Effector CD4-positive, alpha-beta T cell (primary cell): ENCODE measurements around the gene FAM107B.
"Not testable (repeated sequence)": the region's sequence is repeated elsewhere in the genome, so short reads cannot be mapped to it uniquely, and the experiment has no call there.

Experiments used
- DNase-seq: peaks from one replicate; pipeline ENCODE4 v3.0.0-alpha.2; 2020

The FAM107B gene

DNA sequence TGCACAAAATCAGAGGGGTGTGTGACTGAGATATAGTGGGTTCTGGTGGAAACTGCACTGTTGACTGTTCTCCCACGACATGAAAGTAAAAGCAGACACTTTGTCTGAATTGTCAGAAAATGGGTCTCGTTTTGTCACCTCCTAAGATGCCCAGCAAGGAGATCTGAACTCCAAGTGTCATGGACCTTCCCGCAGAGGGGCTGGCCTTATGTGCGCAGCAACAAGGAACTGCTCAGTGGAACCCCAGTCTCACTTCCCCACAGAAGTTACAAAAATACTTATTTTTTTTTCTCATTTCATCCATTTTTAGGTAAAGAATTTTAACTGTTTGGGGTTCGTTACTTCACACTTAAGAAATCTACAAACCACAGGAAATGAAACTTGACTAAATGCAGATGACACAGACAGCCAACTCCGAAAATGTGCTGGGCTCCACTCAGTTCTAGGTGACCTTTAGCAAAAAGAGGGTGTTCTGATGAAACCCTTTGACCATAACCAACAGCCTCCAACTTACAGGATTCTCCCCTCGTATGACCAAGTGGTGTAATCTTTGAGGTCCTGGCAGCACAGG lies 115.0 kb downstream of the FAM107B start:
- peak; percentile 7 for DNase-seq

DNA sequence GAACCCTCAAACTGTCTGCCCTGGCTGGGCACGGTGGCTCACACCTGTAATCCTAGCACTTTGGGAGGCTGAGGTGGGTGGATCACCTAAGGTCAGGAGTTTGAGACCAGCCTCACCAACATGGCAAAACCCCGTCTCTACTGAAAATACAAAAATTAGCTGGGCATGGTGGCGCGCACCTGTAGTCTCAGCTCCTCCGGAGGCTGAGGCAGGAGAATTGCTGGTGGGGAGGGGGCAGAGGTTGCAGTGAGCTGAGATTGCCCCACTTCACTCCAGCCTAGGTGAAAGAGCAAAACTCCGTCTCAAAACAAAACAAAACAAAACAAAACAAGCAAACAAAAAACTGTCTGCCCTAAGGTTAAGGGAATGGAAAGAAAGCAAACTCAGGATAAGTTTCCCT lies 115.6 kb downstream of the FAM107B start:
- DNase-seq = not testable (repeated sequence)

DNA sequence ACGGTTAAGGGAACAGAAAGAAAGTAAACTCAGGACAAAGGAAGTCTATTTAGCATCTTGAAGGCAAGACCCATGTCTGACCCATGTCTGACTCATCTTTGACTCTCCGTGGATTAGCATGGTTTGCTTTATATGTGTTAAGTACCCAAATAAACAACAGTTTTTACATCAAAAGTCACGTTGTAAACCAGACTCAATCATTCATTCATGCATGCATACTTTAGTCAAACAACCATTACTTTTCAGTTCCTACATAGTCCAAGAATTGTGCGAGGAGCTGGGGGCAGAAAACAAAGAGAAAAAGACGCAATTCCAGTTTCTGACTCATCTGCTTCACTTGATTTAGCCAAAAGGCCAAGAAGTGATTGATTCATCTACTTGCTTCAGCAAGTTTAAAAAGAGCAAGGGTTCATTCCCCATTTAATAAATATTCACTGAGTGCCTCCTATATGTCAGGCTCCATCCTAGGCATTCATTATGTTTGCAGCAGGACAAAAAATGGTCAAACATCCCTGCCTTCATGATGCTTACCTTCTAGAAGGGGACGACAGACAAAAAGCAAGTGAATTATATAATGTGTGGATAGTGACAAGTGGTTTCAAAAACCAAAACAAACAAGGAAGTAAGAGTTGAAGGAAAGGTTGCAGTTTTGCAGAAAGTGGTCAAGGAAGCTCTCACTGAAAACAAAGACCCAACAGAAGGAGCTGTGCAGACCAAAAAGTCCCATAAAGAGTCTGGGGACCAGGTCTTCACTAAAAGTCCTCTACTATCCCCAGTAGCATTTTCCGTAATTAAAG lies 116.2 kb downstream of the FAM107B start:
- no peak for DNase-seq

DNA sequence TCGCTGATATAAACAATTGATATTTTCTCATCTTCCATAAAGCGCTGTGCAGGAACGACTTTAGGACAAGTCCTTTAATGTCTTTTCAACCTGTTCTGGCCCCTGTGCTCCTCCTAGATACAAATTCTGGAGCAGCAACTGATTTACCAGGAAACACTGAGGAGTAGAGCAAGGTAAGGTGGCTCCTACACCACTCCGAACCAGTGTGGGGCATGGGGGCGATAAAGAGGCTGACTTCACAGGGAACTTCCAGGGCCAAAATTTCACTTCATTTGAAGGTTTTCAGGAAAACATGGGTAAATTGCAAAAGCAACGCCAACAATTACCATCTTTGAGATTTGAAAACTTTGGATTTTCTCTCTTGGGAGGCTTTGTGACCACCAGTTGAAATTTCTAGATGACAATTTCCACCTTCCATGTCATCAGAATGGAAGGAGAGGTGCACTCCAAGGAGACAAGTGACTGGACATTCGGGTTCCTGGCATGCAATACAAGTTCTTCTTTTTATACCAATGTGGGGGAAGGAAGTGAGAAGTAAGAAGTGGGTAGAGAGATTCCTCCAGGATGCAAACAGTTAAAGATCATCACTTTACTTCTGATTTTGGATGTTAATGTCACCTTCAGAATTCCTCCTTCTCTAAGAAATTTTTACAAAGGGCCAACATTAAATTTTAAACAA lies 118.5 kb downstream of the FAM107B start:
- no peak for DNase-seq

DNA sequence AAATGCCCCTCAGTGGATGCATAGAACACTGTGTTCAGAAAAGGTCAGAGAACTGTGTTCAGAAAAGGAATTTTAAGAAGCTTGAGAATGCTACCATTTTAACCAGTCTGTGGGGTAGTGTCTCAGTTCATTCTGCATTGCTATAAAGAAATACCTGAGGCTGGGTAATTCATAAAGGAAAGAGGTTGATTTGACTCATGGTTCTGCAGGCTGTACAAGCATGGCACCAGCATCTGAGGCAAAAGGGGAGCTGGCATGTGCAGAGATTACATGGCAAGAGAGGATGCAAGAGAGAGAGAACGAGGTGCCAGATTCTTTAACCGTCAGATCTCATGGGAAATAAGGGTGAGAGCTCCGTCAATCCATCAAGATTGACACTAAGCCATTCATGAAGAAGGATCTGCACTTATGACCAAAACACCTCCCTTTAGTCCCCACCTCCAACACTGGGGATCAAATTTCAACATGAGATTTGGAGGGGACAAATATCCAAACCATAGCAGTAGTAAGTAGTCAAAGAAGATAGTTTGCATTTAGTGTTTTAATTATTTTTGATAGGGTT lies 119.8 kb downstream of the FAM107B start:
- no peak for DNase-seq

DNA sequence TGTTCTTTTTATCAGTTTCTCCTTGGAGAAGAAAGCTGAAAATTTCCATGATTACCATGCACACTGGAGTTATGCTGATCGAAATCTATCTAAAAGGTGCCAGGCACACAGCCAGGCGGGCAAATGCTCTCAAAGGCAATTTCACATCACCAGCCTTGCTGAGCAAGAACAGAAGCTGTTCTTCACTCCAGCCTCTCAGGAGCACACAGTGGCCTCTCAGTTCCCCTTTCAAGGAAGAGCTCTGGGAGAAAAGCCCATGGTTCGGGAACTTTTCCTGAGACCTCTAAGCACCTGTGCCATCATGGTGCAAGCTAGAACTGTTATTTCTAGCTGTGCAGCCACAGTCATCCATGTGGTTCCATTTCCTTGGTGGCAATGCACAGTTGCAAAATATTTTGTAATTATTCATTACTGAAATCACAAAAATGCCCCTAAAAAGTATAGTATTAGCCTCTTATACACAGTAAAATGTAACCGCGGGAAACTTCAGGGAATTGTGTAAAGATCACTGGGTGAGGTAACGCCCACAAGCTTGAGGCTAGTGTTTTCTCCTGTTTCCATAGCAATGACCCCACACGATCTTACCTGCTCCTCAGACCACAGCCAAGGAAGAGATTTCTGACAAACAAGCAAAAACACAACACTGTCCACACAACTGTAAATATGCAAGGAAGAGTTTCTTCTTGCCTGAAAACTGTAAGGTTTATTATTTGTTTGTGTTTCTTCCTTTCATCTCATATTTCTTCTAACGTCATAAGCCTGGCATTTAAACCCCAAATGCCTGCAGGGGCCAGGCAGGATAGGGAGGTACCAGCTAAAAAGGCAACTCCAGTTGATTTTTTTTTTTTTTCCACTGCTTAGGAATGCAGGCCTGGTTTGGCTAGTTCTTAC lies 121.2 kb downstream of the FAM107B start:
- no peak for DNase-seq

DNA sequence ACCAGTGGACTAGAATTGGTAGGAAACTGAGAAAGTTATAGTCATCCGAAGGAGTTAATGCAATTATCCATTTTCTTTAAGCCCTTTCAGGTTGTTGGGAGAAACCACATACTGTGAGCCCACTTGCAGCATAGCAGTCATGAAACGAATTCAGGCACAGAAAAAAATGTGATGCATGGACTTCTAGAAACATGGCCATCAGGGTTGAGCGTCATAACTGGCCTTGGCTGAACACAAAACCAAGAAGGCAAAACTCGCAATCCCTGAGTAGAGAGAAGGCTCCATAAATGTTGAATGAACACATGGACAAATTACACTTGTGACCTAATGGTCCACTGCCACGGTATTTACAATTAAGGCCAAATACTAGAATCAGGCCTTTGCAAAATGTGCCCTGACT lies 121.9 kb downstream of the FAM107B start:
- DNase-seq = no peak

DNA sequence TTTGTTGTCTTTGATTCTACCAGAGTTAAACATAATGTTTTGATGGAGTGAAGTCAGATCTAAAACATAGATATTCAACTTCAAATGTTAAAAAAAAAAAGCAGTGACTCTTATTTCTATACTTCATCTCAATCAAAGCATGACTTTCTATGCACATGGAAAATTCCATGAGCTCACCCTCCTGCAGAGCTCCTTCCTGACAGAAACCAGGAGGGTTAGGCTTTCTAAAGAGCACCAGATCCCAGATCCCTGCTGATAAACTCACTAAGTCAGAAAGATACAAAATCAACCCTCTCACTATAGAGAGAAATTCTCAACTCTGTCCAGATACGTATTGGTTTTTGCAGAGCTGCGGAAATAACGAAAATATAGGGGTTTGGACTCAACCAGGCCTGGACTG lies 122.6 kb downstream of the FAM107B start:
- DNase-seq = no peak

DNA sequence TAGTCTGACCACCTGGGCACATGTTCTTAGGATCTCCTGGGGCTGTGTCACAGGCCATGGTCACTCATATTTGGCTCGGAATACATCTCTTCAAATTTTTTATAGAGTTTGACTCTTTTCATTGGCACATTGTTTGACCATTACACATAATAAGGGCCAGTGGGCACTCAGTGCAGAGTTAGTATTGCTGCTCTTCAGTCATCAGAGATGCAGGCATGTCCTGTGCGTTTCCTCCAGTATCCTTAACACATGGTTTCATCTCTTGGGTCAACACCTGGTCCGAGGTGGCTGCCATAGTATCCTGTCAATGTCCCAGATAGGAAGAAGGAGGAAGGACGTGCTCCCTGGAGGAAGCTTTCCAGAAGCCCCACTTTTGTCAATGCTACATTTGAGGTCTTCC lies 125.0 kb downstream of the FAM107B start:
- no peak for DNase-seq

DNA sequence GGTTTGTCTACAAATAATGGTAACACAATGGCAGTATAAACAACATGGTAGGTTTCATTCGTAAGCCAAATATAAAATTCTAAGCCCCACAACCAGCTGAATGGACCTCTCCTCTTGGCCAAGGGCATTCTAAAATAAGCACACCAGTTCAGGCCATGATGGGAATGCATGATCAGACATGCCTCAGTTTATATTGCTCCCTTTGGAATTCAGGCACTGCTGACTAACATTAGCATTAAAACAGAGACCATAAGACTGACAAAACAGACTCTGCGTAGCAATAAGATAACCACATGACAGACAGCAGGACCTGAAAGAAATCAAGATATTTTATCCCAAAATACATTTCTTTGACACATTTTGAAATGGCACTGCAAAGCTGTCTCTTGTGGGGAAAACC lies 125.8 kb downstream of the FAM107B start:
- DNase-seq = no peak

DNA sequence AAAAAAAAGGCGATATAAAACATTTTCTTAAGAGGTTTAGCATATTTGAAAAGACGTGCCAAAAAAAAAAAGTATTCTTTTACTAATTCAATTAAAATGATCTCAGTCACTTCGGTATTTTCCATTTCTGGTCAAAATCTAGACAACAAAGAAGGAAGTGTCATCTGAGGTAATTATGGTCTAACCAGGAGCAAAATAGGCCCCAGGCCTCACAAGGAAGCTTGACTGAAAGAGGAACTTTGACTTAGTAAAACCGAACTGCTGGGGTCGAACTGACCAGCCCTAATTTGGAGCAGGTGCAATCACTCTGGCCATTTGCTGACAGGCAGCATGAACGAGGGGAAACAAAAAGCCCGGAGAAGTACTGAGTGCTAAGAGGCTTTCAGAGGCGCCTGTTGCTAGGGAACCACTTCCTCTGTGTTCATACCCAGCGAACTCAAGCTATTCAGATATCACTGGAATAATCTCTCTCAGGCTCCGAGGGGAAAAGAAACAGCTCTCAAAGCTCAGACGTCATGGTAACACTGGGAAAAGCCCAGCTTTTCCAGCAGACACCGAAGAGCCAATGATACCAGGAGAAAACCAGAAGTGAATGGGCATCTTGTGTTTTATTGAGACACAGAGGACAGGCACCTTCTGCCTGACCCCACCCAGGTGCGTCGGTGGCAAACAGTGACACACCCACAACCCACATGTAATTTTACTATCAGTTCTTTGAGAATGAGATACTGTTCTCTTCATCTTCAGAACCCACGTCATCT lies 126.5 kb downstream of the FAM107B start:
- peak; percentile 68 for DNase-seq

DNA sequence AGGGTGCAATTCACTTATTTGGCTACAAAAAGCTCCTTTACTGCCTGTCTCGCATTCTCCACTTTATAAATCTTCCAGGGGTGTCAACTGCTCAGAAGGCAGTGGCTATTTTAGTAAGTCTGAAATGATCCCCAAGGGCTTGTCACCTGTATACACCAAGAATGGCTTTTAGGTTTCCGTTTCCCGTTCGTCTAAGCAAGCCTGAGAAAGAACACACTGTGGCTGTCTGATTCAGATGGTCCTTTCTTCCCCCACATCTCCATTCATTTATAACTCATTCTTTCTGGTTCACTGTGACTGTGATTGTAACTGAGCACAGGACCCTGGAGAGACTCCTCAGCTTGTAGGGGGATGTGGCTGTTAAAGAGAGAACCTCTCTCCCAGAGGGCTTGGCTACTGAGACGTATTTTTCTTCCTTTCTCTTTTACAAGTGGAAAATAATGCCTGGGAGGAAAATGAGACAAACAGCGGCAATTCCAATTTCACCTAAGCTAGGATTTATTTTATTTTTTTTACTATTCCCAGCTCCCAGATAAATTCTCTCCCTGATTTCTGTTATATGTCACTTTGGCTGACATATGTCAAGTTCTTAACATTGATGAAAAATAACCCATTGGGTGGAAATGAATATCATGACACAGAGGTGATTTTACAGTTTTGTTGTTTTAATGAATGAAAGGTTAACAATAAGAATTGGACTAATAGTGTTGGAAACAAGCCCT lies 129.3 kb downstream of the FAM107B start:
- no peak for DNase-seq

DNA sequence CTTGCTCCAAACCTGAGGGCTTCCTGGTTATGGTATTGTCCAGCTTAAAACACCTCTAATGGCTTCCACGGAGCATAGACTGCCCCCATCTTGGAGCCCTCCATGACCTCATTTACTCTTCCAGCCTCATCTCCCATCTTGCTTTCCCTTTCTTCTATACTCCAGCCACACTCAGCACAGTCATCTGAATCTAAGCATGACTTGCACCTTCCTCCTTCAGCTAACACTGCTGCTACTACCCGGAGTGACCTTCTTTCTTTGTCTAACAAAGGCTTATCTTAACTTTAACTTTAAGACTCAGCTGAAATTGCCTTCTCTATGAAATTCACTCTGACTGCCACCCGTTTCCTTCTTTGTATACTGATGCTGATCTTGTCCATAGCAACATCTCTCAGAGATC lies 135.1 kb downstream of the FAM107B start:
- no peak for DNase-seq

DNA sequence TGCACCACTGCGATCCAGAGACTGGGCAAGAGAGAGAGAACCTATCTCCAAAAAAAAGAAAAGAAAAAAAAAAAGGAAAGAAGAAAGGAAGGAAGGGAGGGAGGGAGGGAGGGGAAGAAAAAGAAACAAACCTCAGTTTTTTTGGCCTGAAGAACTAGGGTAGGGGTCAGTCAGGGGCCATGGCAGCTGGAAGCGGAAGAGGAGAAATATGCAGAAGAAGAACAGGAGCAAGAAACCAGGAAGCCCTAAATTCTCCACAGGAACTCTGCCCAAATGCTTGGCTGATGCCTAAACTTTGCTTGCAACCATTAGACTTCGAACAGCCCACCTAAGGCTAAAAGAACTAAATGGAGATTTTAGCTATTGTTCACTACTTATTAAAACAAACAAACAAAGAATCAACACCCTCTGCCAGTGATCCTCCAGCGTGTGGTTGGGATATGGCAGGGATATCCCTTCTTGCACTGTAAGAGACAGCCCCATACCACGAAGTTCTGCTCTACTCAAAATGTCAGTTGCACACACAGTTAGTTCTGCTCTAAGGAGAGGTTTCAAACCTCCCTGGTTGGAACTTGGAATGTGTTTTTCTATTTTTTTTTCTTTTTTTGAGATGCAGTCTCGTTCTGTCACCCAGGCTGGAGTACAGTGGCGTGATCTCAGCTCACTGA lies 139.5 kb downstream of the FAM107B start:
- no peak for DNase-seq

DNA sequence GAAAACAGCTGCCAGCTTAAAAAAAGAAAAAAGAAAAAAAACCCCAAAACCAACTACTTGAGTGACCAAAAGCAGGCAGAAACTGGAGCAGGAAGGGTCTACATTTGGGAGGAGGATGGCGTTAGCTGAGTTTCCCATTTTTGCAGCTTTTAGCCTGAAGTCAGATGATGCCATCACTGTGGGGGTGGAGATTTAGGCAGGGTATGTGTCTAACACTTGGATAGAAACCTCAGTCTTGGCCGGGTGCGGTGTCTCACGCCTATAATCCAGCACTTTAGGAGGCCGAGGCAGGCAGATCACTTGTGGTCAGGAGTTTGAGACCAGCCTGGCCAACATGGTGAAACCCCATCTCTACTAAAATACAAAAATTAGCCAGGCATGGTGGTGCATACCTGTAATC lies 140.1 kb downstream of the FAM107B start:
- DNase-seq = not testable (repeated sequence)

DNA sequence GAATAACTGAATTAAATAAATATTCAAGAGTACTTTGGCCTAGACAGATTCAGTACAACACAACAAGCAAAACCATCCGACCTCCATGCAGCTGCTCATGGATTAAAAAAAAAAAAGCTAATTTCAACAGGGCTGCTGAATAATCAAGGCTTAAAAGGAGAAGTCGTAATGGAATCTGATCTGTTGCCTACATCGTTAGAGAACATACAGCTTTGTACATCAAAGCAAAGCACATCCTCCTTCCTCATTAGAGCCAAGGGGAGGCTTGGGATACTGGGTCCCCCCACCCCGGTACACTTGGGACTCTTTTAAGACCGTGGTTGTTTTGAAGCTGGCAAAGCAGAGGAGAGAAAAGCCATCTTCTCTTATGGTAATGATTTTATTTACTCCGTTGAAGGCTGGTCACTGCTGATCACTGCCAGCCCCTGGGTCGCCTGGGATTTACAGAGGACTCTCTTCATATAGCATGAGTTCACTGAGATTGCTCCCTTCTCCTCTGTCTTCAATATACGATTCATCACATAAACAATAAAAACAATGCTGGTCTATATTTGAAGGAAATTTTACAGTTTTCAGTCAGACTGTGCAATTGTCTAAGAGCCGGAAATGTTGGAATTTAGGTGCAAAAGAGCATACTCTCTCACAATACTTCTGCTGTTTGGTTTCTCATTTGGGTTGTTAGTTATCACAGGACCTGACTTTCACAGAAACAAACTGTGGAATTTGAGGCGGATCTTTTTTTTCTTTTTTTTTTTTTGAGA lies 148.8 kb downstream of the FAM107B start:
- no peak for DNase-seq

DNA sequence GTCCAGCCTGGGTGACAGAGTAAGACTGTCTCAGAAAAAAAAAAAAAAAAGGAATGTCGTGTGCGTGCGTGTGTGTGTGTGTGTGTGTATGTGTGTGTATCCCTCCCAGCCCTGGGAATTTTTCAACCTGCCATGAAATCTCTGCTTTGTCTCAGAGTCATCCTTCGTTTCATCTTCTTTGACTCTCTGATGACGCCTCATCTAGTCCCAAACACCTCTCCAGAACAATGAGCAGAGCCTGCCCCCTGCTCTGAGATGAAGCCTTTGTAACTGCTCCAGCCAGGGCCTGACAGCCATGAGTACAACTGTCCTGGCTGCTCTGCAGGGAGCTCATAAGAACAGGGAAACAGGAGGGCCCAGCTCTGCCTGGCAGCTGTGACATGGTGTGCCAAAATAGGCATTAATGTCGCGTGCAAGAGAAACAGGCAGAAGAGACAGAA lies 149.5 kb downstream of the FAM107B start:
- no peak for DNase-seq

DNA sequence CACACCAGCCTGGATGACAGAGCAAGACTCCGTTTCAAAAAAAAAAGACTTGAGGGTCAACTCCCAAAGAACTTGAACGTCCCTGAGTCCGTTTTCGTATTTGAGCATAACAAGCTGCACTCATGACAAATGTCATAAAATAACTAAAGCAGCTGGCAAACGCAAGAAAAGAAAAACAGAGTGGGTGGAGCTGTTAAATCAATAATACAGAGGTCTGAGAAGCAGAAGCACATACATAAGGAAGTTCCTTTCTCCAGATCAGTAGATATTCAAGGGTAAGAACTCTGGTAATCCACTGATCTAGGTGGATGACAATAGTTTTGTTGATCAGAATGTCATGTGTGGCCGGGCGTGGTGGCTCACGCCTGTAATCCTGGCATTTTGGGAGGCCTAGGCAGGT lies 150.1 kb downstream of the FAM107B start:
- no peak for DNase-seq

DNA sequence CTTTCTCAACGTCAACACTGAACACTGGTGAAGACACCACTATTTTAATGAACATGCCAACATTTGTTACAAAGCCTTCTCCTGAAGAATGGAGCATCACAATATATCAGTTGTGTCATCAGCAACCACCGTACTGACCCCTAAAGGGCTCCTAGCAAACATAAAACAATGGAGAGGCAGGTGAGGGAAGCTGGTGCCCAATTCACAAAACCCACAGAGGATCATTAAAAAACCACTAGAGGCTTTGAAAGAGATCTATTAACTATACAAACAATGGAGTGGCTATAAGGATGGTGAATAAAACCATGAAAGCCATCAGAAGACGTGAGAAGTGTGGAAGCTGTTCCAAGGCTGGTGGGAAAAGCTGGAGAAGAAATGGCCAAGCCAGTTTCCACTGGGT lies 150.8 kb downstream of the FAM107B start:
- DNase-seq = no peak

DNA sequence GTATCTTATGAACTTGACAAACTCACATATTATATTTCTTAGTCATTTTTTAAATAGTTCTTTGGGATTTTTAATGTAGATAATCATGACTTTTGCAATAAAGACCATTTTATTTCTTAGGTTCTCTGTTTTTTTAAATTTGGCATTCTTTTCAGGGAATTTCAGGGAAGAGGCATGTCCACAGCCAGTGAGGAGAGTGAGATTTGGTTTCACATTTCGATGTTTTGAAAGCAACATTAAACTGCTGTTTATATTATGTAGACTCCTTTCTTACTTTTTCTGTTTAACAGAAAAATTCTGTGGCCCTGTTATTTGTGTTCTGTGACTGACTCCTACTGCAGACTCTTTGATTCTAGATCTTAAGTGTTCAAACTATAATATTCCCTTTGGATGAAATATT lies 153.7 kb downstream of the FAM107B start:
- no peak for DNase-seq
